ENCODE data around the gene TMEM187. TPM values are rescaled to one million over a fixed set of nuclear protein-coding genes. Genes with fewer than 3 reads are reported as not detected.
A peak's percentile ranks its signal among the peaks of the same experiment; 100 is the strongest.

TMEM187 gene
- total RNA-seq, 4 donors from 2014 or later: 3.8 to 10.7 (median 8.7) TPM

- Histone ChIP-seq H3K36me3 (peaks cover 20 to 21% of the 10 kb centered on the region in 2 donors), H3K9me3 (no peaks in the 10 kb centered on the region), H3K27me3 (no peaks in the 10 kb centered on the region), H3K27ac (no peak overlapping the region), H3K4me3 (replicated peaks in 1 of 3) (no peak overlapping the region), H3K4me1 (peaks cover 0 to 4% of the 10 kb centered on the region in 2 donors)
- 77 to 86% methylated on average over 4 to 19 of the region's 24 CpGs for WGBS, 2 donors
- TF ChIP-seq POLR2A (IDR thresholded peaks at IDR 0.05): no peak
- no peak for TF ChIP-seq CTCF (IDR thresholded peaks at IDR 0.05)
- DNase-seq: no peak
- intact Hi-C loops (cut with DNase I): no loop called here
Measured at GRCh38 chrX:153945956-153946943, 26.3 kb upstream of the TMEM187 start.

- TF ChIP-seq CTCF (IDR thresholded peaks at IDR 0.05) (peak in 5 of 6 experiments; percentile 10 to 57 (median 55)), POLR2A (IDR thresholded peaks at IDR 0.05) (no peak)
- 36 to 58% methylated on average over 12 to 13 of the region's 19 CpGs for WGBS, 2 donors
- Histone ChIP-seq H3K36me3 (peaks cover 29 to 31% of the 10 kb centered on the region in 2 donors), H3K27ac (peak overlapping the region in 1 of 3 donors; percentile 33), H3K4me1 (peaks cover 0 to 4% of the 10 kb centered on the region in 2 donors), H3K27me3 (no peaks in the 10 kb centered on the region), H3K4me3 (replicated peaks in 1 of 3) (no peak overlapping the region), H3K9me3 (no peaks in the 10 kb centered on the region)
- peak; percentile 46 to 50 for DNase-seq
- intact Hi-C loops (cut with DNase I): no loop called here
Measured at GRCh38 chrX:153947009-153947769, 25.4 kb upstream of the TMEM187 start.

DNA sequence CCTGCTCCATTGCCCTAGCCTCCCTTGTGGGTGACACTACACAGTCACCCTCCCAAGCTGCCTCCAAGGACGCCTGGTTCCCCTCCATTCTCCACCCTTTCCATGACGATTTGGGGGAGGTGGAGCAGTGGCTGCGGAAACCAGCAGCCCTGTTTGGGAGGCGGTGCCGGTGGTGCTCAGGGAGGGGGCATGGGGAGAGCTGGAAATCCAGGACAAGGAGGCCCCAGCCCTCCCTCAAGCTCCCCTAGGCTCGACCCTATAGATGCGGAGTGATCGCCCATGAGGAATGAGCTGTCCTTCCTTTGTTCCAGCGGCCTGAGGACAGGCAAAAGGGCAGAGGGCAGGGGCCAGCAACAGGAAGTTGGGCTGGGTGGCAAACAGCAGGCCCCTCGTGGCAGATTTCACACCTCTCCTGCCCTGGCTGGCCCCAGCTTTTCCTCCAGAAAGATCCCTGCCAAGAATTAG lies 24.5 kb upstream of the TMEM187 start:
- Histone ChIP-seq H3K27me3 (no peaks in the 10 kb centered on the region), H3K4me1 (peaks cover 0 to 4% of the 10 kb centered on the region in 2 donors), H3K9me3 (no peaks in the 10 kb centered on the region), H3K27ac (peak overlapping the region in 1 of 3 donors; percentile 33), H3K36me3 (peaks cover 35 to 38% of the 10 kb centered on the region in 2 donors), H3K4me3 (replicated peaks in 1 of 3) (no peak overlapping the region)
- intact Hi-C loops (cut with DNase I): no loop called here
- DNase-seq: no peak
- TF ChIP-seq POLR2A (IDR thresholded peaks at IDR 0.05): no peak
- whole genome bisulfite sequencing, 2 donors: 63 to 73% methylated on average over 2 to 4 of the region's 10 CpGs

DNA sequence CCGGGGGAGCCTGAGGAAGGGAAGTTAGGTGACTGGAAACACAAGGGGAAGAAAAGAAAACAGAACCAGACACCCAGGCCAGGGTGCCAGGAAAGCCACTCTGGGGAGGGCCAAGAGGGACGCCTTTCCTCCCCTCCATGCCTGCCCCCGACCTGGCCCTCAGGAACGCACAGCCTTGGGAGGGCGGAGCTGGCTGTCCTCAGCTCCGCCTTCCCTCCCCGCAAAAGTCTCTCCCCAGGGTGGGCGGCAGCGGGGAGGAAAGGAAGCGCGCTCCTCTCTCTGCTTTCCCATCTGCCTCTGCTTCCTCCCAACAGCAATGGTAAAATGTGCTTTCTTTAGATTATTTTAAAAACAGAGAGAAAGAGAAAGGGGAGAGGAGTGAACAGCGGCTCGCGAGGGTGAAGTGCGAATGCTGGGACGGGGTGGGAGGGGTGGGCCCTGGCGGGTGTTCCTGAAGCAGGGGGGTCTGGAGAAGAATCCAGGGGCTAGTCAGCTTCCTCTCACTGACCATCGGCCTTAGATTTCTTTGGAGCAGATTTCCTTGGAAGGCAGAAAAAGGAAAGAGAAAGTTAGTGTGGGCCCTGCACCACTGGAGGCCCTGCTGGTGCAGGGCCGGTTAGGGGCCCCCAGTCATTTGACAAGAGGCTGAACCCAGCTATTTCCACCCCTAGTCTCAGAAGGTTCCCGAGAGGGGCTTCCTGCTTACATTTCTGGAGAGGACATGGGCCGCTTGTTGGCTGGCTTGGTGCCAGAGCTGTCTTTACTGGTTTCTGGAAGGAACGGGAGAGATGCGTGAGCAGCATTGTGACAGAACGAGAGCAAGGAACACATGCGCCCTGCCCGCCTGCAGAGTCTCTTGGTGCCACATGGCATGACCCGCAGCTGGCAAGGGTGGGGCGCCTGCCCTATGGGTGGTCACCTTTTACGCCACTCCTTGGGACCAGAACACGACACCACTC lies 23.4 kb upstream of the TMEM187 start:
- Histone ChIP-seq H3K36me3 (peaks cover 42 to 44% of the 10 kb centered on the region in 2 donors), H3K4me3 (replicated peaks in 1 of 3) (no peak overlapping the region), H3K4me1 (peaks cover 0 to 1% of the 10 kb centered on the region in 2 donors), H3K9me3 (no peaks in the 10 kb centered on the region), H3K27me3 (no peaks in the 10 kb centered on the region), H3K27ac (no peak overlapping the region)
- intact Hi-C loops (cut with DNase I): no loop called here
- DNase-seq: no peak
- no peak for TF ChIP-seq POLR2A (IDR thresholded peaks at IDR 0.05)
- TF ChIP-seq CTCF (IDR thresholded peaks at IDR 0.05): no peak
- WGBS, 2 donors: 60 to 67% methylated on average over 16 to 22 of the region's 30 CpGs

All from thyroid gland (tissue), 4 donors.